MM.1S (cell line): Measurements from ENCODE around the gene FGF14.

ENCODE experiments used
- CTCF ChIP-seq: fragments of 300-600 bp; sonication (generic); IDR thresholded peaks from 2 replicates; pipeline ENCODE4 v1.5.1; 2016; ENCODE audit warnings: antibody characterized with exemption, low read length, mixed read lengths
- EZH2 ChIP-seq: fragments of 300-600 bp; sonication (generic); optimal IDR thresholded peaks from 2 replicates; pipeline ENCODE3; 2017; ENCODE audit warnings: low read depth, mild to moderate bottlenecking, antibody characterized with exemption, low read length, mixed read lengths
- EZH2phosphoT487 ChIP-seq: fragments of 300-600 bp; sonication (generic); IDR thresholded peaks from 2 replicates; pipeline ENCODE4 v1.6.1; 2018; ENCODE audit warnings: antibody characterized with exemption, low read length

- TF ChIP-seq CTCF (no peak), EZH2 (no peak), EZH2phosphoT487 (no peak)
Observed at GRCh38 chr13:102317593-102317992, 84.3 kb downstream of the FGF14 start.
